ENCODE results near the gene PATE3. TPM values are rescaled to one million over a fixed set of nuclear protein-coding genes. Genes with fewer than 3 reads are reported as not detected.

PATE3 gene
- total RNA-seq, 1 donor from 2014 or later, result not detected

DNA sequence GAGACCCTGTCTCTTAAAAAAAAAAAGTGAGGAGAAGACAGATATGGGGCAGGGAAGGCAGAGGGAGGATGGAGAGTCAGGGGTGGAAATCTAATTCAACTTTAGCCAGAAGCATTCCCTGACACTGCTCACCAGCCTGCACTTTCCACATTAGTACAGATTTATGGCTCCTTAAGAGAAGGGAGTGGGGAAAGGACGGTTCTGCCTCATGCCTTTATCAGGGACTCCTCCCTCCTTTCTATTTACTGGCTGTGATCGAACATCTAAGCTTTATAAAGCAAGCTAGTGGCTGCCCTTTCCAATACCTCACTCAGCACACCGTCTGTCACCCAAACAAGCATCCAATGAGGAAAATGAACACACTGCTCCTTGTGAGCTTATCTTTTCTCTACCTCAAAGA lies 45.1 kb downstream of the PATE3 start, which contains the start of gene PATE4:
PATE4 (plus strand) TSS at position 301 of the 400 bp plus-strand sequence; CDS start at position 345, 44 bp downstream.
- no peak within 1 kb of the TSS for H3K27ac ChIP-seq (replicated peaks)
- H3K36me3 ChIP-seq, result no peaks in the 10 kb centered on the region
- DNase-seq, result no peak
- no peaks in the 10 kb centered on the region for H3K27me3 ChIP-seq (ENCODE audit: low read depth)
- TF ChIP-seq CTCF (IDR thresholded peaks at IDR 0.05; ENCODE audit: borderline replicate concordance), result no peak
- intact Hi-C loops (cut with micrococcal nuclease), result no loop called here
- peaks cover 19% of the 10 kb centered on the region for H3K9me3 ChIP-seq (replicated peaks)
- H3K4me3 ChIP-seq, result no peak within 1 kb of the TSS
- no peaks in the 10 kb centered on the region for H3K4me1 ChIP-seq

DNA sequence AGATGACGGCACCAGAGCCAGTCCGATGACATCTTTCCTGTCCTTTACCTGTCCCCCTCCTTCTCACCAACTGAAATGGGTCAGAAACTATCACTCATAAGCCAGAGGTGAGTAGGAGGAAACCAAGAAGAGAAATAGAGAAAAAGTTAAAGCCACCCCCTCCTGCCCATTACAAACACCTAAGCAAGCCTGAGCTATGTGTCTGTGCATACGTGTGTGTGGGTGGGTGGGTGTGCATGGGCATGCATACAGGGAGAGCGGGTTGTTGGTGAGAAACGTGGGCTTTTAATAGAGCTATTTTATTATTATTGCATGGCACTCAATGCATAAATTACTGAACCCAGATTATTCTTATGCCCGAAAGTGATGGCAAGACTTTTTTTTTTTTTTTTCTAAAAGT lies 47.8 kb downstream of the PATE3 start:
- no peak for TF ChIP-seq CTCF (IDR thresholded peaks at IDR 0.05; ENCODE audit: borderline replicate concordance)
- Histone ChIP-seq H3K36me3 (no peaks in the 10 kb centered on the region), H3K4me1 (no peaks in the 10 kb centered on the region), H3K9me3 (replicated peaks) (peaks cover 17% of the 10 kb centered on the region), H3K27me3 (ENCODE audit: low read depth) (no peaks in the 10 kb centered on the region), H3K4me3 (no peak overlapping the region), H3K27ac (replicated peaks) (no peak overlapping the region)
- intact Hi-C loops (cut with micrococcal nuclease), result no loop called here
- no peak for DNase-seq

Other genes starting within 250 kb of the PATE3 start
- 55.8 TPM for gene EI24, start 218.7 kb upstream of the PATE3 start, total RNA-seq
- 57.6 TPM for gene STT3A, start 195.3 kb upstream of the PATE3 start, total RNA-seq
- 1.6 TPM for gene CHEK1, start 163.0 kb upstream of the PATE3 start, total RNA-seq
- not detected for gene ACRV1, start 107.3 kb upstream of the PATE3 start, total RNA-seq
- gene PATE1, start 41.8 kb upstream of the PATE3 start, total RNA-seq, result not detected
- not detected for gene PATE2, start 9.3 kb upstream of the PATE3 start, total RNA-seq
- gene PATE4, start 45.2 kb downstream of the PATE3 start, total RNA-seq, result not detected
- 4.5 TPM for gene HYLS1, start 99.5 kb downstream of the PATE3 start, total RNA-seq
- 7.7 TPM for gene PUS3, start 115.1 kb downstream of the PATE3 start, total RNA-seq
- 0.14 TPM for gene DDX25, start 116.4 kb downstream of the PATE3 start, total RNA-seq
- 0.08 TPM for gene VSIG10L2, start 157.9 kb downstream of the PATE3 start, total RNA-seq

Measured in left ventricle myocardium inferior (tissue), 1 donor.